ENCODE data around the gene RENBP.

RENBP gene

GRCh38 chrX:153897899-153898298 lies 46.5 kb downstream of the RENBP start:
- no peak for DNase-seq (ENCODE audit: low read depth, low spot score)

- DNase-seq (ENCODE audit: low read depth, low spot score), result no peak
Measured at GRCh38 chrX:153889123-153889522, 55.3 kb downstream of the RENBP start.

- no peak for DNase-seq (ENCODE audit: low read depth, low spot score)
Measured at GRCh38 chrX:153888344-153888743, 56.1 kb downstream of the RENBP start.

- no peak for DNase-seq (ENCODE audit: low read depth, low spot score)
Measured at GRCh38 chrX:153887385-153887784, 57.1 kb downstream of the RENBP start.

GRCh38 chrX:153886915-153887314 lies 57.5 kb downstream of the RENBP start:
- DNase-seq (ENCODE audit: low read depth, low spot score), result no peak

GRCh38 chrX:153885968-153886903 lies 58.2 kb downstream of the RENBP start, which contains the start of gene L1CAM:
Gene L1CAM, minus strand, starts transcription at chrX:153886173. Its CDS starts 10,337 bp downstream, at chrX:153875836.
- no peak for DNase-seq (ENCODE audit: low read depth, low spot score)
